ENCODE results near the gene SPACA7.

SPACA7 gene

DNA sequence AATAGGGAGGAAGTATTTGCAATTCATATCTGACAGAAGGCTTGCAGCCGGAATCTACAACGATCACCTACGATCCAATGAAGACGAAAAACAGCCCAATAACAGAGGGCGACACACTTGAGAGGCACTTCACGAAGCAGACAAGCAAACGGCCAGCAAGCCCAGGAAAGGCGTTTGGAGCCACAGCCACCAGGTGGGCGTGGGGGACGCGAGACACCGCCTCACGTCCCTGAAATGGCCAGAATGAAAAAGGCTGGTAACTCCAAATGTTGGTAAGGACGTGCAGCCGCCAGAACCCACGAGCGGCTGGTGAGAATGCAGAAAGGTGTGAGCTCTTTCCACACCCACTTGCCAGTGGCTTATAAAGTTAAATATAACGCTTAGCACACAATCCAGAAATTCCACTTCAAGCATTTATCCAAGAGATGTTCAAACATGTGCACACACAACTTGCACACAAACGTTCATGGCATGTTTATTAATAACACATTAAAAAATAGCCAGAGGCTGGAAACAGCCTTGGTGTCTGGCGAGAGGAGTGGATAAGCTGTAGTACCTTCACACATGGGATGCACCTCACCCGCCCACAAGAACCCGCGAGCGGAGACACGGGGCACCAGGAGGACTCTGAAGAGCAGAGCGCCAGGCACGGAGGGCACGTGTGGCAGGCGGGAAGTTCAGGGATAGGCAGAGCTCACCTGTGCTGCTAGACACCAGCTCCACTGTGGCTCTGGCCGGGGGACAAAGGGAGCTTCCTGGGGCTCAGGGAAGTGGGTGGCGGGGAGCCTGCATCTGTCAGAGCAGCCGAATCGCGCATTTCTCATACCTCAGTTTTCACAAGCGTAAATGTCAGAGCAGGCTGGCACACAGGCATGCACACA is 89.3 kb downstream of the SPACA7 start:
- DNase-seq (ENCODE audit: low spot score): no peak

- no peak for DNase-seq (ENCODE audit: low spot score)
These were observed 90.2 kb downstream of the SPACA7 start for GRCh38 chr13:112466132-112467058.

DNA sequence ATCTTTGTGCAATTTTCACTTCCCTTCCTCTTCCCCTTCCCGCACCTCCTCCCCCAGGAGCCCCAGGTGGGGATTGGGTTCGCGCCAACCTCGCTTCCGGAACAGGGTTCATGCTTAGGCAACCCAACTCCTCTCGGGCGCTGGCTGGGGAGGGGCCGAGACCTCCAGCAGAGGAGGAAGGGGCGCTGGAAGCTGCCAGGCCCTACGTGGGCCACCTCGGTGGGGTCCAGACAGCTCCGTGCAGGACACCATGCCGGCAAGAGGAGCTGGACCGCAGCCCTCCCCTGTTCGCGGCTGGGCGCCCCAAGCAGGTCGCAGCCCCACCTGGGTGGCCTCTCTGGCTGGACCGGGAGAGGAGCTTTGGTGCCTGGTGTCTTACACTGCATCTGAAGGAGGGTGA is 91.1 kb downstream of the SPACA7 start:
- no peak for DNase-seq (ENCODE audit: low spot score)

DNA sequence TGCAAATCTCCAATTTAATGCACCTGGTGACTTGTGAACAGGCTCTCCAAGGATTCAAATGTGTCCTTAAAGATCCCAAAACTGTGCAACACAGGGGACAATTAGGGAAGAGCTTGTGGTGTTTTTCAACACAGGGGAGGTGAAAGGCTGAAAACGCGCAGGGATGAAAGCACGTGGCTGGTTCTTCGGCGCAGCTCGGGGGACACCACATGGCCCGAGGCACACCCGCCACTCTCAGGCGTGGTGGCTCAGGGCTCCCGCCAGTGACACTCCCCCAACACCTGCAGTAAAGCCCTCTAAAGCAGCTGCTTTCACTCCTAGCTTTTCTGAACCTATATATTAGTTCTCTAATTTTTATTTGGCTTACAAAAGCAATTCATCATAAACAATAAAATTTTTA is 91.9 kb downstream of the SPACA7 start:
- DNase-seq (ENCODE audit: low spot score): no peak

DNA sequence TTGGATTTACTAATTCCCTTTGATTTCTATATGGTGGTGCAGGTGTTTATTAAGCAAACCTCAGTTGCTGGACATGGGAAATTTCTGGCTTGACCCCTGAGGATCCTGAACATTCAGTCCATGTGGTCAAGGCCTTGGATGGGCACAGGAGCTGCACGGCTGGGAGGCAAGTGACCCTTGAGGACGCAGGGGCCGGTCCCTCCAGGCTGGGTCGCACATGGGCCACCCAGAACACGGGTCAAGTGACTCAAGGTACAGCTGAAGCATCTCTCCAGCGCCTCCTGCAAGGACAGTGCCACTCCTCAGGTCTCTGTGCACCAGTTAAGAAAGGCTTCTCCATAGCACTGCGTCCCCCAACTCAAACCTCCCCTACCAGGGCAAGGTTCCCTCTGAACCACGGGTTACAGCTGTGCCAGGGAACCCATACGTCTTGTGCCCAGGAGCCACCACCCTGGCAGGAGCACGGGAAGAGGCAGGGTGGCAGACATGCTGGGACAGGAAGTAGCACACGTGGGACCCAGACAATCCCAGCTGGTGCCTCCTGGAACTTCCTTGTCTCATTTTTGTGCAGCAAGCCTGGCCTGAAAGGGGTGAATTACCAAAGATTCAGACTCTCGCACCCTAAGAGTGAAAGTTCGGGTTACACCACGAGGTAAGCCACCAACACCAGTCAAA is 93.1 kb downstream of the SPACA7 start:
- DNase-seq (ENCODE audit: low spot score): no peak

DNA sequence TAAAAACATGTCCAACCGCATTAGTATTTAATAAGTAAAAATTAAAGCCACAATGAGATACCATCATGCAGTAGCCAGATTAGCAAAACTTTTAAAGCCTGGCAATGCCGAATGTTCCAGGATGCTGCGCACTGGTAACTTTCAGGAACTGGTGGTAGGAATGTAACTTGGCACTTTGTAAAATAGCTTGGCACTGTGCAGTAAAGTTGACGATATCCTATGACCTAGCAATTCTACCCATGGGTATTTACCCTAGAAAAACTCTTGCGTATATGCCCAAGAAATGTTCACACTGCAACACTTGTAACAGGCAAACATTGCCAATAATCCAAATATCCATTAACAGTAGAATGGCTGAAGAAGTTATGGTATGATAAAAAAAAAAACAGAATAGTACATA is 97.7 kb downstream of the SPACA7 start:
- DNase-seq (ENCODE audit: low spot score): no peak

GRCh38 chr13:112474869-112475268 is 98.7 kb downstream of the SPACA7 start:
- DNase-seq (ENCODE audit: low spot score): no peak

GRCh38 chr13:112475889-112476288 is 99.7 kb downstream of the SPACA7 start:
- no peak for DNase-seq (ENCODE audit: low spot score)

DNA sequence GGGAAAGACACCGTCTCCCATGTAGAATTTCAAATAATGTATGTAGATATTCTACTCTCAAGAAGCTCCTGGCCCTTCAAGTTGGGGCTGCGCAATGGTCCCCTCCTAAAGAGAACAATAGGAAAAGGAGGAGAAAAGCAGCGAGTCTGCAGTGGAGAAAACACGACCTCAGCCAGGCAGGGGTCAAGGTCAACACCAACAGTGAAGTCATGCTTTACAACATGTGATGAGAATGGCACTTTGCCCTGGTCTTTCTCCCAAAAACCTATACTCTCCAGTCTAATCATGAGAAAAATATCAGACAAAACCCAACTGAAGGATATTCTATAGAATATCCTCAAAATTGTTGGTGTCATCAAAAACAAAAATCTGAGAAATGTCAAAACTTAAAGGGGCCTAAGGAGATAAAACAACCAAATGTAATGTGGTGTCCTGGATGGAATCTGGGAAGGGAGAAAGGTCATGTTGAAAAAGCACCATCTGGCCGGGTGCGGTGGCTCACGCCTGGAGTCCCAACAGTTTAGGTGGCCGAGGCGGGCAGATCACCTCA is 101.0 kb downstream of the SPACA7 start:
- DNase-seq (ENCODE audit: low spot score): no peak

- DNase-seq (ENCODE audit: low spot score): no peak
These were observed 103.2 kb downstream of the SPACA7 start for GRCh38 chr13:112479389-112479788.

DNA sequence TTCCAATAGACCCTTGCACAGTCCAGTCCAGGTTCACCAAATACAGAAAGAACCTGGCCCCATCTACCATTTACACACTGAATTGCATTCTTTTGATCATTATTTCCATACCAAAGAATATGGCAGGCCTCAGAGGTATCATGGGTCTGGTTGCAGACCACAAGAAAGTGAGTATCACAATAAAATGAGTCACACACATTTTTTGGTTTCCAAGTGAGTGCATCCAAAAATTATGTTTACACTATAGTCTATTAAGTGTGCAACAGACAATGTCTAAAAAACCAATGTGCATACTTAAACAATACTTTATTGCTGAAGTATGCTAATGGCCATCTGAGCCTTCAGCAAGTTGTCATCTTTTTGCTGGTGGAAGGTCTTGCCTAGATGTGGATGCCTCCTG is 105.3 kb downstream of the SPACA7 start:
- peak; percentile 87 for DNase-seq (ENCODE audit: low spot score)

- no peak for DNase-seq (ENCODE audit: low spot score)
These were observed 107.1 kb downstream of the SPACA7 start for GRCh38 chr13:112483299-112483698.
